Neutrophil (primary cell): ENCODE measurements around the gene SUSD6.
"Not testable (repeated sequence)": the region's sequence is repeated elsewhere in the genome, so short reads cannot be mapped to it uniquely, and the experiment has no call there.

Experiments used
- H3K27ac ChIP-seq: fragments of 200-600 bp; sonication (generic); 2 replicates; pipeline ENCODE4 v1.5.1; 2016; ENCODE audit warnings: mild to moderate bottlenecking, moderate library complexity
- H3K27me3 ChIP-seq: fragments of 200-600 bp; sonication (generic); 2 replicates; pipeline ENCODE4 v1.6.0; 2016; ENCODE audit warnings: mild to moderate bottlenecking
- H3K36me3 ChIP-seq: fragments of 200-600 bp; sonication (generic); 2 replicates; pipeline ENCODE4 v1.5.1; 2017
- H3K4me1 ChIP-seq, 2 experiments: fragments of 200-600 bp in 1 of 2; sonication (generic) in 1 of 2; 1 replicate in 1 of 2; 2 replicates in 1 of 2; pipeline versions ENCODE4 v1.5.1 to v1.6.1; 2013 to 2016; ENCODE audit warnings: low read depth in 1 of 2, low read length in 1 of 2, mild to moderate bottlenecking in 1 of 2, moderate library complexity in 1 of 2; ENCODE audit not compliant: control insufficient read depth in 1 of 2, insufficient read depth in 1 of 2
- H3K4me3 ChIP-seq, 2 experiments: fragments of 200-600 bp in 1 of 2; sonication (generic) in 1 of 2; 1 replicate in 1 of 2; 2 replicates in 1 of 2; pipeline ENCODE4 v1.5.1; 2013 to 2016; ENCODE audit warnings: low read depth in 1 of 2, low read length in 1 of 2, mild to moderate bottlenecking in 1 of 2, moderate library complexity in 1 of 2
- H3K9me3 ChIP-seq: fragments of 200-600 bp; sonication (generic); 2 replicates; pipeline ENCODE4 v1.5.1; 2016
- CTCF ChIP-seq: fragments of 200-600 bp; sonication (generic); IDR thresholded peaks from 2 replicates; pipeline ENCODE4 v1.5.1; 2016; ENCODE audit warnings: antibody characterized with exemption

SUSD6 gene

GRCh38 chr14:69637503-69638031 lies 26.2 kb downstream of the SUSD6 start:
- Histone ChIP-seq H3K27ac (peak overlapping the region; percentile 93), H3K4me3 (peak overlapping the region in 1 of 2 experiments; percentile 21), H3K9me3 (no peaks in the 10 kb centered on the region), H3K36me3 (no peaks in the 10 kb centered on the region), H3K4me1 (peaks cover 82 to 86% of the 10 kb centered on the region in 2 experiments), H3K27me3 (no peaks in the 10 kb centered on the region)
- no peak for TF ChIP-seq CTCF

DNA sequence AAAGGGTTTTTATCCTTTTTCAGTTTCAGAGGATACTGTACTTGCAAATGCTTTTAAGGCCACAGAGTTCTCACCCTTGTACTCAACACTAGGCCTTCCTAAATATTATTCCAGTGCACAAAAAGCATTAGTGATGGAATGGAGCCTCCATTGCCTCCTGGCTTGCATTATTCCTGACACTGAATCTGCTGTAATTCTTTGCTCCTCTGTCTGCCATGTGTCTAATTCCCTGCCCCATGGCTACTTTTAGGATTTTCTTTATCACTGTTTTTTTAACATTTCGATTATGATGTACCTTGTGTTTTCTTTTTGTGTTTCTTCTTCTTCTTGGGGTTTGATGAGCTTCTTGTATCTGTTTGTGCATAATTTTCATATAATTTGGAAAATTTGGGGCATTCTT lies 29.5 kb downstream of the SUSD6 start:
- Histone ChIP-seq H3K9me3 (no peaks in the 10 kb centered on the region), H3K36me3 (no peaks in the 10 kb centered on the region), H3K4me1 (peaks cover 82 to 86% of the 10 kb centered on the region in 2 experiments), H3K27me3 (no peaks in the 10 kb centered on the region), H3K27ac (peak overlapping the region; percentile 93), H3K4me3 (no peak overlapping the region)
- TF ChIP-seq CTCF, result no peak

DNA sequence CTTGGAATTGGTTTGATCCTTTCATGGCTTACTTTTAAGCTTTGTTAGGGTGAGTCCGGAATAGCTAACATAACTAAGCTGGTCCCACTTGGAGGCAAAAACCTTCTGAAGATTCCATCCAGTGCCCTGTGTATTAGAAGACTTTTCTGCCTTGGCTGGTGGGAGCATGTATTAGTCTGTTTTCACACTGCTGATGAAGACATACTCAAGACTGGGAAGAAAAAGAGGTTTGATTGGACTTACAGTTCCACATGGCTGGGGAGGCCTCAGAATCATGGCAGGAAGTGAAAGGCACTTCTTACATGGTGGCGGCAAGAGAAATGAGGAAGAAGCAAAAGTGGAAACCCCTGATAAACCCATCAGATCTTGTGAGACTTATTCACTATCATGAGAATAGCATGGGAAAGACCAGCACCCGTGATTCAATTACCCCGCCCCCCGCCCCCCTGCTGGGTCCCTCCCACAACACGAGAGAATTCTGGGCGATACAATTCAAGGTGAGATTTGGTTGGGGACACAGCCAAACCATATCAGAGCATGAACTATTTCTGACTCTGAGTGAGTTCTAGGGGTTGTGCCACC lies 30.9 kb downstream of the SUSD6 start:
- H3K27ac ChIP-seq, result peak overlapping the region; percentile 97

DNA sequence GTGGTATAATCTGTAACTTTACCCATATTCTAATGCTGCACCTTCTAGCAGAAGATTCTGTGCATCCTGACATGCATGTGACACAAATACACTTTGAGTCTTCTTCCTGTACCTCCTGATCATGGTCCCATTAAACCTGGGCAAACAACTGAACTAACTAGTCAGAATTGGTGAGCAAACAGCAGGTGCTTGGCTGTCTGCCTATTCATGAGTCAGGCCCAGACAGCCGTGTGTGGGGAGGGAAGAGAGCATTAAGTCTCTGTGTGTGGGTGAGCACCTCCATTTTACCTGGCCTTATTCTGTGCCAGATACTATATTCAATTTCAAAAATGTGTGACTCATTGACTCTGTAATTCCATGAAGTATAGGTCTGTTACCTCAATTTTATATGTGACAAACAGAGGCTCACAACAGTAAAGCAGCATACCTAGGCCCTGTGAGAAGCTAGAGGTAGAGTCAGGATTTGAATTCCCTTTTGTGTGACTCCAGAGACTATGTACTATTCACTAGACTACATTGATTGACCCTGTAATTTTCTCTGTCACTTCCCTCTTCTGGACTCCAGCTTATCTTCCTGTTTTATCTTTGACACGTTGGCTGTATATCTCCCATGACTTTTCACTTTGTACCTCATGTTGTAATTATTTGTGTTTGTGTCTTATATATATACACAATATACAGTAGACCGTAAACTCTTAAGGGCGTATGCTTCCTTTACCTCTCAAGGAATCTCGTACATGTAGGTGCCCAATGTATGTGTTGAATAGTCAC lies 32.2 kb downstream of the SUSD6 start:
- Histone ChIP-seq H3K27me3 (no peaks in the 10 kb centered on the region), H3K9me3 (no peaks in the 10 kb centered on the region), H3K36me3 (no peaks in the 10 kb centered on the region), H3K4me3 (peak overlapping the region; percentile 43 to 56), H3K4me1 (peaks cover 81 to 85% of the 10 kb centered on the region in 2 experiments), H3K27ac (peak overlapping the region; percentile 97)
- no peak for TF ChIP-seq CTCF

More for the DNA sequence above, 30.9 kb downstream of the SUSD6 start:
- not testable (repeated sequence) for H3K4me3 ChIP-seq, H3K36me3 ChIP-seq, H3K9me3 ChIP-seq, H3K27me3 ChIP-seq
- H3K4me1 ChIP-seq, result peaks cover 81 to 85% of the 10 kb centered on the region in 2 experiments

- Histone ChIP-seq H3K36me3 (no peaks in the 10 kb centered on the region), H3K27ac (peak overlapping the region; percentile 97), H3K4me3 (peak overlapping the region; percentile 43 to 56), H3K9me3 (no peaks in the 10 kb centered on the region), H3K27me3 (no peaks in the 10 kb centered on the region), H3K4me1 (peaks cover 81 to 86% of the 10 kb centered on the region in 2 experiments)
- TF ChIP-seq CTCF, result no peak
Observed at GRCh38 chr14:69644814-69645213, 33.4 kb downstream of the SUSD6 start.

DNA sequence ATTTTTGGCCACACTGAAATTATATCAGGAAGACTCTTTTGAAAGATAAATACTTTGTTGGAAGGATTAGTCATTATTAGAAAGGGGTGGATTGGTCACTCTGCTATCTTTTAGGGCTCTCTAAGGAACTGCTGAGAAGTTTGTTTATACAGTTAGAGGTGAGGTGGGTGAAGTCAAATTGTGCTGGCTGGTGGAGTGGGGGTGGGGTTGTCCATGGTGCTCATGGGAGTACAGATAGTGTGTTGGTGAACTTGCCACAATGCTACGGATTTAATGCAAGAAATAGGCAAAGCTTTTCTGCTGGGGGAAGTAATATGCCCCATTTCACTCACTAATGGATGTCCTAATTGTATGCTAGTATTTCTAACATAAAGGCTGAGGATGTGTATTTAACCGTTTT lies 35.8 kb downstream of the SUSD6 start:
- H3K4me1 ChIP-seq, result peaks cover 98 to 99% of the 10 kb centered on the region in 2 experiments
- no peak overlapping the region for H3K4me3 ChIP-seq
- H3K36me3 ChIP-seq, result no peaks in the 10 kb centered on the region
- no peaks in the 10 kb centered on the region for H3K27me3 ChIP-seq
- no peak for TF ChIP-seq CTCF
- H3K27ac ChIP-seq, result peak overlapping the region; percentile 97
- H3K9me3 ChIP-seq, result no peaks in the 10 kb centered on the region

GRCh38 chr14:69647642-69648041 lies 36.2 kb downstream of the SUSD6 start:
- H3K27ac ChIP-seq, result peak overlapping the region; percentile 97
- H3K4me1 ChIP-seq, result peaks cover 99% of the 10 kb centered on the region in 2 experiments
- H3K27me3 ChIP-seq, H3K9me3 ChIP-seq, H3K4me3 ChIP-seq, H3K36me3 ChIP-seq: not testable (repeated sequence)
